OCI-M2 (cell line): ENCODE data around the gene HELZ.
"Not testable (repeated sequence)": the region's sequence is repeated elsewhere in the genome, so short reads cannot be mapped to it uniquely, and the experiment has no call there.

ENCODE experiments used
- DNase-seq: peaks from one replicate; lab custom pipeline; 2025; ENCODE audit not compliant: unreplicated experiment; lab: John Stamatoyannopoulos, UW

Gene HELZ

DNA sequence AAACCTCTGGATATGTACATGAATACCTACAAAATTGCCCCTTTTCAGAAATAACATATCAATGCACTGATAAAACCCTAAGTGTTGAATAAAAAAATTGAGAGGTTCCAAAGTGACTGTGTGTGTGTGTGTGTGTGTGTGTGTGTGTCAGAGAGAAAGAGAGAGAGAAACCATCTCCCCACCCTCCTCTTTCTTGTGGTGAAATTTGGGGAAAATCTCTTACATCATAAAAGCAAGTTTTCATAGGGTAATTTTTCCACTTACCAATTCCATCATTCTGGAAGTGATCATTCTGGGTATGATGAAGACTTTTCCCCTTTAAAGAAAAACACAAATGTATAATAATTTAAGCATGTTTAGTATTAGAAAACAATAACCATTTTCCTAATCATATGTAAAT, 121.3 kb downstream of the HELZ start:
- no peak for DNase-seq

GRCh38 chr17:67121316-67121891, 123.6 kb downstream of the HELZ start:
- no peak for DNase-seq

- no peak for DNase-seq
These were observed 125.9 kb downstream of the HELZ start for GRCh38 chr17:67119102-67119501.

DNA sequence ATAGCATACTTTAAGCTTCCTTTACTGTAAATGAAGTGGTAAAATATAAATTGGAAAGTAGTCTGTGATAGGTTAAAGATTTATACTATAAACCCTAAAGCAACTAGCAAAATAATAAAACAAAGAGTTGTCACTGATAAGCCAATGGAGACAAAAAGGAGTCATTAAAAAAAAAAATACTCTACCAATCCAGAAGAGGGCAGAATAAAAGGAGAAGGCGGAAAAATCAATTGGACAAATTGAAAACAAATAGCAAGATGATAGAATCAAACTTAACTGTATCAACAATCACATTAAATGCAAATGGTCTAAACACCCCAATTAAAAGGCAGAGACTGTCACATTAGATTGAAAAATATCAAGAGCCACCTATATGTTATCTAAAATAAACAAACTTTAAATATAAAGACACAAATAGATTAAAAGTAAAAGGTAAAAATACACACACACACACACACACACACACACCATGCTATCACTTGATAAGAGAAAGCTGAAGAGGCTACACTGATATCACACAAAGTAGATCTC, 128.9 kb downstream of the HELZ start:
- DNase-seq = no peak

- DNase-seq = no peak
These were observed 129.6 kb downstream of the HELZ start for GRCh38 chr17:67115401-67115800.

GRCh38 chr17:67113486-67113885, 131.5 kb downstream of the HELZ start:
- no peak for DNase-seq

DNA sequence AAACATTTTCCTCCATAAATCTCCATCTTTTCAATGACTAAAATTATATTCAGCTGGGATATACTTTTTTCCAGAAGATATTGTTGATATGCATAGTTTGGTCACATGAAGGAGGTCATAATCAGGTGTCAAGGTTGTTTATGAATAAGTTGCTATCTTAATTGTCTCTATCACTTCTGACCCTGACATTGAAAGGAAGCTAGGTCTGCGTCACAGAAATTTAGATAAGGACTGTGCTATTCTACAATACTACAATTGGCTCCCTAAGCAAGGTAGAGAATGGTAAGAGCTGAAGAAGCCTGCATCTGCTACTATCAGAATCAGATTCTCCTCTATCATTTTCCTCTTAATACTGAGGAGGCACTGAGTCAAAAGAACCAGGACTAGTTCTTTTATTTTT, 133.2 kb downstream of the HELZ start:
- DNase-seq = no peak

- DNase-seq = no peak
These were observed 133.7 kb downstream of the HELZ start for GRCh38 chr17:67111327-67111726.

DNA sequence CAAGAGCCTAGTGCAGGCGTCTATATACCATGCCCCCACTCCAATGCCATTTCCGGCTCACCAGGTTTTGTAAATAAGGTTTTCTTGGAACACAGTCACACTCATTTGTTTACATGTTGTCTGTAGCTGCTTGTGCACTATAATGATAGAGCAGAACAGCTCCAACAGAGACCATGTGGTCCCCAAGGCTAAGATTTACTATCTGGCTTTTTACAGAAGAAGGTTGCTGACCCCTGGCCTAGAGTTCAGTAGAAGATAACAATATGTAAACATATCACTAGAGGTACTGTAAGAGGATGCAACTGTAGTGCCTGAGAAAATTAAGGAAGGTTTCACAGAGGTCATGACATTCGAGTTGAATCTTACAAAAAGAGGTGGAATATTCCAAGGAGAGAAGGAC, 134.4 kb downstream of the HELZ start:
- DNase-seq = no peak

DNA sequence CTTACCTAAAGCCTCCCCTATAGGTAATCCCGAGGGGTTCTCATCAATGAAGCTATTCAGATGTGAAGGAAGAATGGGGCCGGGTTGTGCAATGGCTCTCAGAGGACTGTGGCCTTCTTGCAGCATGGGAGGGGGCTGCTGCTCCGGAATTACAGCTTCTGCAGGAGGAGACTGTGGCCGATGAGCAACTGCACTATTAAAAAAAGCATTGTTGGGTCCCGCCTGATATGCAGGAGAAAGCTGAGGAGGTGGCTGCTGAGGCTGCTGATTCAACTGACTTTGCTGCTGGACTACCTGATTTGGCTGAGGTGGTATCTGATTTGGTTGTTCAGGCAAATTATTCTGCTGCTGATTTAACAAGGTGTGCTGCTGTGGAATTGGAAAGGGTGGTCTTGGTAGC, 135.9 kb downstream of the HELZ start:
- no peak for DNase-seq

DNA sequence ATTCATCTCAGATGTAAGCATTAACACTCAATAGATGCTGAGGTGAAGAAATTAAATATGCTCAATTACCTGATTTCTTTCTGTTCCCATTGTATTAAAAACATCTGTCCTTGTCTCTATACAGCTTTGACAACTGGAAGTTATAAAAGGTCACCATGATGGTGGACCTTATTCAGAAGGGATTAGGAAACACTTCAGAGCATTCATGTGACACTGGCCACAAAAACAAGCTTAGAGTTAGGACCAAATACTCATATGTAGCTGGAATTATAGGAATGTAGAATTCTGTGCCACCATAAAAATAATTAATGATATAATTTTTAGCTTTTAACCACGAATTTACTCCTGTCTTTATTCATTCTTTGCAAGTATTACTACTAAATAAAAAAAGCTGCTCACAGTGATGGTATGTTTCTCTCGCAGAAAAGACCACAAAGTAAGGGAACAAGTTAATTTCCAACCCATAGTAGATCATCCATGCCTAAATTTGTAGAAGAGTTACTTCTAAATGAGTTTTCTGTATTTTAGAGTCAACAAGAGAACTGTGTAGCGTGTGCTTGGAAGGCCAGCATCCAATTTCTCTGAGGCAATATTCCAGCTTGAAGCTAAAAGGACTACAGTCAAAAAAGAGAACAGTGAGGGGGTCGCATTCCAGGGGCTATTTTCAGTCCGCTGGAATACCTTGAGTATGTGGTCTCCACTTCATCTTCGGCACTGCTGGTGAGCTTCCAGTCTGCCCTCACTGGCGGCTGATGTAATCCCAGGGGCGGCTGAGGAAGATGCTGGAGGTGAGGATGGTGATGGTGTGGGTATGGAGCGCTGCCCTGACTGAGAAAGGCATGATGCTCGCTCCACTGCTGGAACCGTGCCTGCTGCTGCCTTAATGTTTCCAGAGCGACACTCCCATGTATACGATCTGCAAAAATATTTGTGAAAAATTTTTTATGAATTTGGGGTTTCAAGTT, 136.9 kb downstream of the HELZ start:
- no peak for DNase-seq

- DNase-seq = no peak
These were observed 137.8 kb downstream of the HELZ start for GRCh38 chr17:67107171-67107570.

GRCh38 chr17:67105213-67105612, 139.8 kb downstream of the HELZ start:
- DNase-seq = no peak

DNA sequence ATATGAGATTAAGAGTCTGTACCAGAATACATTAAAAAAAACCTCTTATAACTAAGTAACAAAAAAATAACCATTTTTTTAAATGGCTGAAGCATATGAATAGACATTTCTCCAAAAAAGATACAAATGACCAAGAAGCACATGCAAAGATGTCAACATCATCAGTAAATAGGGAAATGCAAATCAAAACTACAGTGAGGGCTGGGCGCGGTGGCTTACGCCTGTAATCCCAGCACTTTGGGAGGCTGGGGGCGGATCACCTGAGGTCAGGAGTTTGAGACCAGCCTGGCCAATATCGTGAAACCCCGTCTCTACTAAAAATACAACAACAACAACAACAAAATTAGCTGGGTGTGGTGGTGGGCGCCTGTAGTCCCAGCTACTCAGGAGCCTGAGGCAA, 140.4 kb downstream of the HELZ start:
- not testable (repeated sequence) for DNase-seq

GRCh38 chr17:67098006-67098405, 147.0 kb downstream of the HELZ start:
- DNase-seq = no peak

DNA sequence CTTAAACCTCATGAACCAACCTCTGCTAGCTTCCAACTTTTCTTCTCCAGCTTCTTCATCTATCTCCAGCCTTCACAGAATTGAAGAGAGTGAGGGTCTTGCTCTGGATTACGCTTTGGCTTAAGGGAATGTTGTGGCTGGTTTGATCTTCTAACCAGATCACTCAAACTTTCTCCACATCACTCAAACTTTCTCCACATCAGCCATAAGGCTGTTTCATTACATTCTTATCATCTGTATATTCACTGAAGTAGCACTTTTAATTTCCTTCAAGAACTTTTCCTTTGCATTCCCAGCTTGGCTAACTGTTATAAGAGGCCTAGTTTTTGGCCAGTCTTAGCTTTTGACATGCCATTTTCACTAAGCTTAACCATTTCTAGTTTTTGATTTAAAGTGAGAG, 148.4 kb downstream of the HELZ start:
- no peak for DNase-seq

DNA sequence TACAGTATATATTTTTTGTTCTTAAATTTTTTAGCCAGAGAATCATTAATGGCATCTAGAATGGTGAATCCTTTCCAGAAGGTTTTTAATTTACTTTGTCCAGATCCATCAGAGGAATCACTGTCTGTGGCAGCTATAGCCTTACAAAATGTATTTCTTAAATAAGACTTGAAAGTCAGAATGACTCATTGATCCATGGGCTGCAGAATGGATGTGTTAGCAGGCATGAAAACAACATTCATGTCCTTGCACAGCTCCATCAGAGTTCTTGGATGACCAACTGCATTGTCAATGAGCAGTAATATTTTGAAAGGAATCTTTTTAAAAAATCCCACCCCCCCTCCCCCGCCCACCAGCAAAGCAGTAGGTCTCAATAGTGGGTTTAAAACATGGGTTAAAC, 149.2 kb downstream of the HELZ start:
- no peak for DNase-seq

DNA sequence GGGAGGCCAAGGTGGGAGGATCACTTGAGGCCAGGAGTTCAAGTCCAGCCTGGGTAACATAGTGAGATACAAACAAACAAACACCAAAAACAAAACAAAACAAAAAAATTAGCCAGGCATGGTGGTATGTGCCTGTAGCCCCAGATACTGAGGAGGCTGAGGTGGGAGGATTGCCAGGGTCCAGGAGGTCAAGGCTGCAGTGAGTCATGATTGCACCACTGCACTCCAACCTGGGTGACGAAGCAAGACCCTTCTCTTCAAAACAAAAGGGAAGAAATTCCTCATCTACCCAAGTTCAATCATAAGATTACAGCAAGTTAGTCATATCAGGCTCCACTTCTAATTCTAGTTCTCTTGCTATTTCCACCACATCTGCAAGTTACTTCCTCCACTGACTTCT, 149.7 kb downstream of the HELZ start:
- DNase-seq = not testable (repeated sequence)

DNA sequence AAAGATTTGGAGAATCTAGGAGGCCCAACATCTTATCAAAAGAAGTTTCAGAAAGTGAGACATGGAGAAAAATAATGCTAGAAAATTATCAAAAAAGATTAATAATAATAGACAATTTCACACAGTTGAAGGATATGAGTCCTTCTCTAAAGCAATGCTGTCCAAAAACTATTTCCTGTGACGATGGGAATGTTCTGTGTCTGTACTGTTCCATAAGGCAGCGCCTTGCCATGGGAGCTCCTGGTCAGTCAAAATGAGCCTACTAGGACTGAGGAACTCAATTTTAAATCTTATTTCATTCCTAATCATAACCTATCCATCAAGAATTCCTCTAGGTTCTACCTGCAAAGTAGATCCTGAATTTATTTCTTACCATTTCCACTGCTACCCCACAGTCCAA, 151.6 kb downstream of the HELZ start:
- no peak for DNase-seq

DNA sequence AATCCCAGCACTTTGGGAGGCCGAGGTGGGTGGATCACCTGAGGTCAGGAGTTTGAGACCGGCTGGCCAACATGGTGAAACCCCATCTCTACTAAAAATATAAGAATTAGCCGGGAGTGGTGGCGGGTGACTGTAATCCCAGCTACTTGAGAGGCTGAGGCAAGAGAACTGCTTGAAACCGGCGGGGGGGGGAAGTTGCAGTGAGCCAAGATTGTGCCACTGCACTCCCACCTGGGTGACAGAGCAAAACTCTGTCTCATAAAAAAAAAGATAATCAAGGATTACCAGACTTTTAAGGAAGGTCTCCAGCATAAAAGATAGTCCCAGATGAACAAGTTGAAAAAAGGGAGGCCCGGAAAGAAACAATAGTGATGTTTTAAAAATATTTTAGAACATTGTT, 152.3 kb downstream of the HELZ start:
- DNase-seq = not testable (repeated sequence)

DNA sequence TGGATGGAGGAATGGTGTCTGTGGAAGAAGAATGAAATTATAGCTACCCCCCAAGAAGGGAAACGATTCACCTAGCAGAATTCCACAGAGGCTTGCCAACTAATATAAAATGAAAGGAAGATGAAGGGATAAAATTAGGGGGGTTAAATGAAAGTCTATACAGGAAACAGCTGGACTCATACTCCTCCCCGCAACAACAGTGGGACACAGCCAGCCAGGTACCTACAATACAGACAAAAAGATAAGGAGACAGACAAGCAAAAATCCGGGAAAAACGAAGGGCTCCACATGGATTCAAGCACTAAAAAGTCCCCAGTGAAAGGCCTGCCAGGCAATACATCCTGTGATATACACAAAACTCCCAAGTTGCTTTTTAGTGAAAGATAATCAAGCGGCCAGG, 152.7 kb downstream of the HELZ start:
- DNase-seq = no peak

- no peak for DNase-seq
These were observed 154.7 kb downstream of the HELZ start for GRCh38 chr17:67090341-67090740.
